Activated B cell treated with CpG ODN at 0.5 μM for 24 hours (primary cell): ENCODE data around the gene AUTS2. TPM values are rescaled to one million over a fixed set of nuclear protein-coding genes. Genes with fewer than 3 reads are reported as not detected.

ENCODE experiments used
- ATAC-seq: fragments of 200-7000 bp; cut with Tn5 transposase; one replicate; pipeline ENCODE4 v1.10.0; 2021; ENCODE audit warnings: low read depth, mild to moderate bottlenecking, moderate library complexity
- CTCF ChIA-PET: fragments of 350-600 bp; sonication (Branson Sonifier 250); formaldehyde crosslinking; loops from one replicate; lab custom pipeline; 2021; ENCODE audit warnings: antibody characterized with exemption; lab: Charles Lee
- POLR2A ChIA-PET: fragments of 350-600 bp; sonication (Branson Sonifier 250); formaldehyde crosslinking; loops from one replicate; lab custom pipeline; 2021; ENCODE audit warnings: antibody characterized with exemption; lab: Charles Lee
- DNase-seq: peaks from one replicate; pipeline ENCODE4 v3.0.0; 2022
- H3K27ac Mint-ChIP-seq: one replicate; pipeline ENCODE4 v1.8.0; 2020; ENCODE audit warnings: mixed read lengths
- H3K27me3 Mint-ChIP-seq: one replicate; pipeline ENCODE4 v1.8.0; 2021; ENCODE audit warnings: mixed read lengths
- H3K36me3 Mint-ChIP-seq: one replicate; pipeline ENCODE4 v1.8.0; 2021; ENCODE audit warnings: low read depth, mixed read lengths
- H3K4me1 Mint-ChIP-seq: one replicate; pipeline ENCODE4 v1.8.0; 2021; ENCODE audit warnings: mixed read lengths
- H3K4me3 Mint-ChIP-seq: one replicate; pipeline ENCODE4 v1.8.0; 2020; ENCODE audit warnings: mild to moderate bottlenecking, mixed read lengths
- H3K9me3 Mint-ChIP-seq: one replicate; pipeline ENCODE4 v1.8.0; 2020; ENCODE audit warnings: mixed read lengths
- CTCF ChIP-seq: fragments of 200-600 bp; IDR thresholded peaks from one replicate; pipeline ENCODE4 v1.8.0; 2022; ENCODE audit warnings: antibody characterized with exemption, mild to moderate bottlenecking
- intact Hi-C: fragments of 100-400 bp; cut with micrococcal nuclease; formaldehyde crosslinking; loops from one replicate; pipeline ENCODE4 v1.15.1; 2024
- total RNA-seq: library from RNA; stranded (reverse); gene quantifications from 2 replicates; pipeline ENCODE4 v1.2.3, GENCODE V29; 2022

The AUTS2 gene
- total RNA-seq, 1 donor from 2014 or later, result 15.9 TPM

DNA sequence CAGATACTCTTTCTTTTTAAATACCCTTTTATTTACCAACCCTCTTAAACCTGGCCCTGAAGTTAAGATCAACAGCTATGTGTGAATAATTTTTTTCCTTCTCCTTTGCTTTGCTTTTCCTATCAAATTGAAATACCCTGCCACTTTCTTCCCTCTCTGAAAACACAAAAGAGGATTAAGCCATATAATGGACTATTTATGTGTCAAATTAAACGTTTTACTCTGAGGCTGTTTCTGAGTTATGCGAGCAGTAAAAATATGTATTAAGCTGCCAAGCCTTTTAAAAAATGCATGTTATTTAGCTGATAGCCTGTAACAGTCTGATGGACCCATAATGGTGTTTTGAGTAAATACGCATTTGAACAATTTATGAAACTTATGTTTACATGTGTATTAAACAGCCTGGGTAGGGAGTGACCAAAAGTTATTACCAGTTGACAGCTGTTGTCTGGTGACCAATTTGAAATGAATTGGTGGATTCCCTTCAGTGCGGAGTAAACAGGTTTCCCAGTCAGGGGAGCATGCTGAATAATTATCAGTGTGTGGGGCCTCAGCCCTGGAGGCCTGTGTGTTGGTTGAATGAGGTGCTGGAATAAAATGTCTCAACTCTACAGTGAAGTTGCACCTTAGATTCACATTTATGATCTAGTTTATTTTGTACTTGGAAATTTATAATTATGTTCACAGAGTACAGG is 89.6 kb downstream of the AUTS2 start:
- Mint-ChIP-seq H3K9me3 (no peaks in the 10 kb centered on the region), H3K4me3 (no peak overlapping the region), H3K36me3 (no peaks in the 10 kb centered on the region), H3K27me3 (no peaks in the 10 kb centered on the region), H3K27ac (no peak overlapping the region), H3K4me1 (peaks cover 8% of the 10 kb centered on the region)
- ChIA-PET POLR2A (no interaction called here), CTCF (no interaction called here)
- DNase-seq (no peak), ATAC-seq (no peak)
- intact Hi-C loops, result no loop called here
- TF ChIP-seq CTCF, result no peak

DNA sequence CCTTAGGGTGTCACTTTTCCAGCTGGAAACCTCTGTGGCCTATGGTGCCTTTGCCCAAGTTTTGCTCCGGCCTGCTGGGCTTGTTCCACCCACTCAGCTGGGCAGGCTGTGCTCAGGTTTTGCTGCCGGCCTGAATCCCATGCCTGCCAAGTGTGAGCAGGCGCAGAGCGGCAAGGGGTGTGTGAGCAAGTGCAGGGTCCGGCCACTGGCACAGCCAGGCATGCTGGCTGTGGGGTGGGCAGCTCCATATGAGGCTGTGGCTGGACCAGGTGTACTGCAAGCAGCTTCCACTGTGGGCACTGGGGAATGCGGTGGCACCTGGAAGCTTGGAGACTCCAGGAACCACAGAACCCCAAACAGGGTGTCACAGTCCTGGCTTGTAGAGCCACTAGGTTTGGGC is 92.1 kb downstream of the AUTS2 start:
- Mint-ChIP-seq H3K4me3 (no peak overlapping the region), H3K27ac (no peak overlapping the region), H3K9me3 (no peaks in the 10 kb centered on the region), H3K4me1 (peaks cover 19% of the 10 kb centered on the region), H3K27me3 (no peaks in the 10 kb centered on the region), H3K36me3 (no peaks in the 10 kb centered on the region)
- no peak for TF ChIP-seq CTCF
- DNase-seq (no peak), ATAC-seq (no peak)
- ChIA-PET CTCF (no interaction called here), POLR2A (no interaction called here)
- intact Hi-C loops, result no loop called here

GRCh38 chr7:69691327-69691726 is 93.1 kb downstream of the AUTS2 start:
- Mint-ChIP-seq H3K27me3 (no peaks in the 10 kb centered on the region), H3K4me3 (no peak overlapping the region), H3K4me1 (peaks cover 25% of the 10 kb centered on the region), H3K36me3 (no peaks in the 10 kb centered on the region), H3K9me3 (no peaks in the 10 kb centered on the region), H3K27ac (no peak overlapping the region)
- CTCF ChIA-PET, result no interaction called here
- intact Hi-C loops, result no loop called here
- DNase-seq (no peak), ATAC-seq (no peak)
- POLR2A ChIA-PET, result no interaction called here
- no peak for TF ChIP-seq CTCF

GRCh38 chr7:69691734-69692133 is 93.5 kb downstream of the AUTS2 start:
- no peak overlapping the region for H3K4me3 Mint-ChIP-seq

DNA sequence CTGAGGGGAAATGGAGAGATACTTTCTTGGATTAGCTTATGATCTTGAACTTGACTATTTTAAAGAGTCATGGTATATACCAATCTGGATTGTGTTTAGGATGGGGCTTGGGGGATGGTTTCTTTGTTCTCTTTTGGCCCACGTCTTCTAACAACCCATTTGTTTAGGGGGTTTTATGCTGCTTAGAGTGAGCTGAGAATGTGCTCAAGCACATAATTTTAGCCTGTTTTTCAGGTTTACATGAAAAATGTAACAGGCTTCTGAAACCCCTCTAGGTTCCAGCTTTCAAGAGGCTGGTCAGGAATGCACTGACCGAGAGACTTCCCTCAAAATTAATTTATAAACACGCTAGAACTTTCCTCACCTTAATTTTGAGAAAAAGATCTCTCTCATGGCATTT is 94.3 kb downstream of the AUTS2 start:
- DNase-seq (no peak), ATAC-seq (no peak)
- Mint-ChIP-seq H3K27ac (no peak overlapping the region), H3K27me3 (no peaks in the 10 kb centered on the region), H3K36me3 (no peaks in the 10 kb centered on the region), H3K4me1 (peaks cover 37% of the 10 kb centered on the region), H3K9me3 (no peaks in the 10 kb centered on the region), H3K4me3 (no peak overlapping the region)
- POLR2A ChIA-PET, result no interaction called here
- intact Hi-C loops, result no loop called here
- no peak for TF ChIP-seq CTCF
- CTCF ChIA-PET, result no interaction called here

More at GRCh38 chr7:69691734-69692133, 93.5 kb downstream of the AUTS2 start:
- H3K27me3 Mint-ChIP-seq, result no peaks in the 10 kb centered on the region
- H3K27ac Mint-ChIP-seq, result no peak overlapping the region
- no peaks in the 10 kb centered on the region for H3K9me3 Mint-ChIP-seq
- no peaks in the 10 kb centered on the region for H3K36me3 Mint-ChIP-seq
- ChIA-PET CTCF (no interaction called here), POLR2A (no interaction called here)
- ATAC-seq (no peak), DNase-seq (no peak)
- no peak for TF ChIP-seq CTCF
- H3K4me1 Mint-ChIP-seq, result peaks cover 29% of the 10 kb centered on the region
- intact Hi-C loops, result no loop called here
